Chondrocyte (in vitro differentiated cells): ENCODE results near the gene KDM5A. TPM values are rescaled to one million over a fixed set of nuclear protein-coding genes. Genes with fewer than 3 reads are reported as not detected.
A peak's percentile ranks its signal among the peaks of the same experiment; 100 is the strongest.

ENCODE experiments used
- DNase-seq: peaks from one replicate; pipeline ENCODE4 v3.0.0; 2021; ENCODE audit warnings: mixed read lengths, low spot score
- H3K27ac Mint-ChIP-seq: one replicate; pipeline ENCODE4 v1.8.0; 2021; ENCODE audit warnings: mild to moderate bottlenecking, moderate library complexity, mixed read lengths; ENCODE audit not compliant: unreplicated experiment
- H3K27me3 Mint-ChIP-seq: 2 replicates; pipeline ENCODE4 v1.8.0; 2021; ENCODE audit warnings: low read depth, mixed read lengths
- H3K36me3 Mint-ChIP-seq: 2 replicates; pipeline ENCODE4 v1.8.0; 2021; ENCODE audit warnings: low read depth, mixed read lengths
- H3K4me1 Mint-ChIP-seq: 2 replicates; pipeline ENCODE4 v1.8.0; 2021; ENCODE audit warnings: low read depth, mild to moderate bottlenecking, mixed read lengths
- H3K4me3 Mint-ChIP-seq: one replicate; pipeline ENCODE4 v1.8.0; 2021; ENCODE audit warnings: mild to moderate bottlenecking, moderate library complexity, mixed read lengths; ENCODE audit not compliant: unreplicated experiment
- H3K9me3 Mint-ChIP-seq: 2 replicates; pipeline ENCODE4 v1.8.0; 2021; ENCODE audit warnings: low read depth, mixed read lengths
- total RNA-seq: library from RNA; stranded (reverse); gene quantifications from 3 replicates; pipeline ENCODE4 v1.2.1, GENCODE V29; 2021
- TF ChIP-seq, protein P1 (sequence below): fragments of 200-600 bp; sonication (generic); IDR thresholded peaks from 2 replicates; pipeline ENCODE4 v1.5.0; 2021; ENCODE audit warnings: antibody characterized with exemption, mild to moderate bottlenecking, moderate library complexity

Gene KDM5A
- total RNA-seq, 1 donor from 2014 or later: 65.0 TPM

DNA sequence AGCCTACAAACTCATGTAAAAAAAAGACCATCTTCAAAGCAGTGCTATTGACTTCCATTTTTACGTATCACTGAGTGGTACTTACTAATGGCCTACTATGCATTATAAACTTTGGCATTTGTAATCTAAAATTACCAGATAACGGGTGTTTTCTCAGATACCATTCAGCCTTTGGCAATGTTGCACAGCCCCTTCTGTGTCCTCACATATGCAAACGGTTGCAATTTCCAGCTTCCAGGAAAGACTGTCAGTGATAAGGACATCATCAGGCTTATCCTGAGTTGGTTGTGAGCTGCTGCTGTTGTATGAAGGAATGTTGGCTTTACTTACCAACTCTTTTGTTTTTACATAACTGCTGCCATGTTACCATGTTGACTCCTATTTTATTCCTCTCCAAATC lies 124.9 kb downstream of the KDM5A start:
- H3K4me3 Mint-ChIP-seq: no peak overlapping the region
- DNase-seq: no peak
- TF ChIP-seq, protein P1, sequence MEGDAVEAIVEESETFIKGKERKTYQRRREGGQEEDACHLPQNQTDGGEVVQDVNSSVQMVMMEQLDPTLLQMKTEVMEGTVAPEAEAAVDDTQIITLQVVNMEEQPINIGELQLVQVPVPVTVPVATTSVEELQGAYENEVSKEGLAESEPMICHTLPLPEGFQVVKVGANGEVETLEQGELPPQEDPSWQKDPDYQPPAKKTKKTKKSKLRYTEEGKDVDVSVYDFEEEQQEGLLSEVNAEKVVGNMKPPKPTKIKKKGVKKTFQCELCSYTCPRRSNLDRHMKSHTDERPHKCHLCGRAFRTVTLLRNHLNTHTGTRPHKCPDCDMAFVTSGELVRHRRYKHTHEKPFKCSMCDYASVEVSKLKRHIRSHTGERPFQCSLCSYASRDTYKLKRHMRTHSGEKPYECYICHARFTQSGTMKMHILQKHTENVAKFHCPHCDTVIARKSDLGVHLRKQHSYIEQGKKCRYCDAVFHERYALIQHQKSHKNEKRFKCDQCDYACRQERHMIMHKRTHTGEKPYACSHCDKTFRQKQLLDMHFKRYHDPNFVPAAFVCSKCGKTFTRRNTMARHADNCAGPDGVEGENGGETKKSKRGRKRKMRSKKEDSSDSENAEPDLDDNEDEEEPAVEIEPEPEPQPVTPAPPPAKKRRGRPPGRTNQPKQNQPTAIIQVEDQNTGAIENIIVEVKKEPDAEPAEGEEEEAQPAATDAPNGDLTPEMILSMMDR: no peak
- H3K27me3 Mint-ChIP-seq: peaks cover 11% of the 10 kb centered on the region
- H3K9me3 Mint-ChIP-seq: no peaks in the 10 kb centered on the region
- H3K4me1 Mint-ChIP-seq: peaks cover 35% of the 10 kb centered on the region
- no peak overlapping the region for H3K27ac Mint-ChIP-seq
- peaks cover 1% of the 10 kb centered on the region for H3K36me3 Mint-ChIP-seq

DNA sequence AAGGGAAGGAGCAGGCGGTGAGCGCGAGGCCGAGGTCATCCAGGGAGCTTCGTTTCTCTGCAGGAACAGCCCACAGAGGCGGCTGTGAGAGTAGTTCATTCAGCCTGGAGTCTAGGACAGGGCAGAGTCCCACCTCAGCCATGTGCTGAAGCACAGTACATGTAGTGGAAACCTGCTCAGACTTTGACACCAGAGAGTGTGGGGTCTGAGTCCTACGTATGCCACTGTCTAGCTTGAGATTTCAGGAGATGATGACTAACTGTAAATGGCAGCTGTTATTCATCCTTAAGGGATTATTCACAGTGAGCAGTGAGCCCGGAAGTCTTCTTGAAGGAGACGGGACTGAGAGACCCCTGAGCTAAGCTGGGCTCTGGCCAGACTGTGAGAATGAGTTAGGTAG lies 125.5 kb downstream of the KDM5A start:
- H3K27me3 Mint-ChIP-seq: peaks cover 12% of the 10 kb centered on the region
- no peak for DNase-seq
- H3K4me1 Mint-ChIP-seq: peaks cover 33% of the 10 kb centered on the region
- TF ChIP-seq, protein P1: no peak
- H3K27ac Mint-ChIP-seq: peak overlapping the region; percentile 75
- peaks cover 1% of the 10 kb centered on the region for H3K36me3 Mint-ChIP-seq
- H3K9me3 Mint-ChIP-seq: no peaks in the 10 kb centered on the region
- no peak overlapping the region for H3K4me3 Mint-ChIP-seq

DNA sequence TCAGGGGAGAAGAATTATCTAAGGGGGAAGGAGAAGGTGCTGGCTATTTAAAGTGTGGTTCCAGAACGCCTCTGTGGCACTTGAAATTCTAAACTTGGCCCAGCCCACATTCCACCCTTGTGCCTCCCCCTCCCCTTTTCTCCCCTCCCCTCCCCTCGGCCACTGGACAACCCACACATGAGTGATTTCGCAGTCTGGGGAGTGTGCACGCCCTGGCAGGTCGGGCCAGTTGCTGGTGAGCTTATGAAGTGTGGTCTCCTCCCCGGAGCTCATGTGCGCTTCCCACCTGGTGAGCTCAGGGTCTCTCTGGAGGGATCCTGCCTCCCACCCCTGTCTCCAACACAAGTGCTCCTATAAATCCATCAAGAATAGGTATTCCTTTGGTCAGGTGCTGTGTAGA lies 126.3 kb downstream of the KDM5A start, which contains the start of gene SLC6A13:
TSS of gene SLC6A13 (minus strand) at position 20 of the 400 bp plus-strand sequence. CDS start 2,784 bp downstream, outside the sequence.
- Mint-ChIP-seq H3K27ac (peak within 1 kb of the TSS; percentile 23), H3K4me1 (peaks cover 26% of the 10 kb centered on the region), H3K9me3 (no peaks in the 10 kb centered on the region), H3K4me3 (no peak within 1 kb of the TSS), H3K36me3 (peaks cover 1% of the 10 kb centered on the region), H3K27me3 (peaks cover 20% of the 10 kb centered on the region)
- no peak for DNase-seq
- TF ChIP-seq, protein P1: no peak

DNA sequence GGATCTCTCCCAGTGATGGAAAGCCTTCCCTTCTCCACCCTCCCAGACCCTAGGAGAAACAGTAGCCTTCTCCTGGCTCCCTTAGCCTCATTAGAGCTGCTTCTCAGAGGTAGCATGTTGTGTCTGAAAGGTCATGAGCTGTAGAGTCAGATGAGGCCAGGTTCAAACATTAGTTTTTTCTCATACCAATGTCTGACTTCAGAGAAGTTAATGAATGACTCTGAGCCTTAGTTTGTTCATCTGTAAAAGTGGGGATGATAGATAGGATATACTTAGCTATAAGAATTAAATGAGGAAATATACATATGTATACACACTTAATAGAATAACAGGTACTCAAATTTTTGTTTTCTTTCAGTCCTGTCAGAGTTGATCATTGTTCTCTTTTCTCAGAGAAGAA lies 127.0 kb downstream of the KDM5A start:
- DNase-seq: no peak
- no peak overlapping the region for H3K4me3 Mint-ChIP-seq
- H3K4me1 Mint-ChIP-seq: peaks cover 19% of the 10 kb centered on the region
- peaks cover 1% of the 10 kb centered on the region for H3K36me3 Mint-ChIP-seq
- TF ChIP-seq, protein P1: no peak
- peaks cover 24% of the 10 kb centered on the region for H3K27me3 Mint-ChIP-seq
- H3K27ac Mint-ChIP-seq: no peak overlapping the region
- no peaks in the 10 kb centered on the region for H3K9me3 Mint-ChIP-seq

DNA sequence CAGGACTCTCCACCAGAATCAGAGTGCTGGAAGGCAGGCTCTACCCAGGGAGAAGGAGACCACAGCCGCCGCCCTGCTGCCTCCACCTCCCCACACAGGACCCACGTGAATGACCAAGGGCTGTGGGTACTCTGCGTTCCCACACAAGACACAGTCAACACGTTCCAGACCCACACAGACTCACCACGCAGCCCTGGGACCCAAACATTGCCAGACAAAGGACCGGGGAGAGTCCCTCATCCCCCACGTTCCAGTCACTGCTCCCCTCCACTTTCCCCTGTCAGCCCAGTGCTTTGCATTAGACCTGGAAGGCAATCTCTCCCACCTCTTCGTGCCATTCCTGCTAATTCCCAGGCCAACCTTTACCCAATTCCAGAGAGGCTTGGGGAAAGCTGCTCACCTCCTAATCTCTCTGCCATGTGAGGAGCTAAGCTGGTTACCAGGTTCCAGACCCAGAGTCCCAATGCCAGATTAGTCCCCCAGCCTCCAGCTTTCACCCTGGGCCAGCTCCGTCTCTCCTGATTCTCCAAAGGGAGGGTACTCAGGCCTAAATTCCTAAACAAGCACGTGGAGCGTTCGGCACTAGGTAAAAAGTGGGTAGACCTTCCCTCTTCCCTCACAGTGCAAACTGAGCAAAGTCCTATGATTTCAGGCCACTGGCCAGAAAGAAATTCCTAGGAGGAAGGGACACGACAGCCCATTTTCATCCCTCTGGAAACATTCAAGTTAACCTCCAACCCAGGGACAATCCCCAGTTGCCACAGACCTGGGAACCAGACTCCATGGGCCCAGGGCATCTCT lies 131.4 kb downstream of the KDM5A start:
- no peaks in the 10 kb centered on the region for H3K36me3 Mint-ChIP-seq
- H3K9me3 Mint-ChIP-seq: no peaks in the 10 kb centered on the region
- no peak for DNase-seq
- no peak overlapping the region for H3K4me3 Mint-ChIP-seq
- TF ChIP-seq, protein P1: no peak
- peaks cover 43% of the 10 kb centered on the region for H3K27me3 Mint-ChIP-seq
- H3K27ac Mint-ChIP-seq: no peak overlapping the region
- peaks cover 5% of the 10 kb centered on the region for H3K4me1 Mint-ChIP-seq
